Measurements from ENCODE around the gene RREB1.

The RREB1 gene

GRCh38 chr6:7142228-7142801 lies 34.6 kb downstream of the RREB1 start:
- Histone ChIP-seq H3K4me1 (ENCODE audit: control insufficient read depth, insufficient read depth, low read length) (peaks cover 18% of the 10 kb centered on the region), H3K36me3 (ENCODE audit: control insufficient read depth in 2 of 2, insufficient read depth in 1 of 2, low read length in 2 of 2) (no peaks in the 10 kb centered on the region), H3K9me3 (ENCODE audit: control insufficient read depth, insufficient read depth, low read depth, low read length) (no peaks in the 10 kb centered on the region), H3K4me3 (ENCODE audit: low read depth, low read length) (no peak overlapping the region), H3K27ac (ENCODE audit: extremely low read depth, low read depth, low read length) (no peak overlapping the region)
- ChIA-PET CTCF (interaction anchor here (0.6 to 1.1 kb wide), 3 partner anchors 9 to 101 kb away, joined by 3 to 4 read pairs (median 4); no protein-coding TSS in a partner anchor), POLR2A (interaction anchor here (0.7 kb wide), 1 partner anchor 337 kb away, joined by 4 read pairs; no protein-coding TSS in a partner anchor)
- no peak for TF ChIP-seq ZFP41 (tag by site-specific recombination; IDR thresholded peaks at IDR 0.05; ENCODE audit: borderline replicate concordance)
- peak; percentile 32; the same call in 1 of the 2 replicates for TF ChIP-seq GLIS2 (tag by site-specific recombination; IDR thresholded peaks at IDR 0.05)
- no peak for TF ChIP-seq ZNF747 (tag by site-specific recombination; IDR thresholded peaks at IDR 0.05)

GRCh38 chr6:7142918-7143475 lies 35.2 kb downstream of the RREB1 start:
- TF ChIP-seq ZNF843 (tag by site-specific recombination; IDR thresholded peaks at IDR 0.05) (no peak), ZNF518A (tag by site-specific recombination; conservative IDR thresholded peaks at IDR 0.05; ENCODE audit: low read depth) (no peak), ZNF423 (tag by site-specific recombination; IDR thresholded peaks at IDR 0.05) (no peak), ZNF121 (tag by site-specific recombination; IDR thresholded peaks at IDR 0.05) (no peak), ZNF548 (tag by site-specific recombination; IDR thresholded peaks at IDR 0.05) (no peak), ZNF248 (tag by site-specific recombination; IDR thresholded peaks at IDR 0.05) (no peak), ZNF184 (tag by site-specific recombination; IDR thresholded peaks at IDR 0.05) (no peak), ZFP37 (tag by site-specific recombination; IDR thresholded peaks at IDR 0.05) (no peak), WT1 (tag by site-specific recombination; IDR thresholded peaks at IDR 0.05) (peak; percentile 35; the same call in 1 of the 2 replicates), ZNF514 (tag by site-specific recombination; IDR thresholded peaks at IDR 0.05) (no peak), ZNF274 (IDR thresholded peaks at IDR 0.05; ENCODE audit: low read length) (no peak), ZNF274 (tag by site-specific recombination; IDR thresholded peaks at IDR 0.05; ENCODE audit: borderline replicate concordance) (no peak), ZBTB26 (tag by site-specific recombination; optimal IDR thresholded peaks at IDR 0.05) (no peak), ZNF449 (tag by site-specific recombination; IDR thresholded peaks at IDR 0.05) (peak; percentile 90), ZNF600 (tag by site-specific recombination; IDR thresholded peaks at IDR 0.05) (0 out of 2 replicates have a peak, but pooled peaks have one; percentile 65), ZNF221 (tag by site-specific recombination; IDR thresholded peaks at IDR 0.05; ENCODE audit: borderline replicate concordance) (no peak), ZNF341 (tag by site-specific recombination; IDR thresholded peaks at IDR 0.05; ENCODE audit: low read depth) (peak; percentile 24; the same call in 1 of the 2 replicates), ZSCAN16 (tag by site-specific recombination; IDR thresholded peaks at IDR 0.05) (no peak), HOXC10 (CRISPR knock-in tag; IDR thresholded peaks at IDR 0.05) (no peak), CTCF (tag by site-specific recombination; IDR thresholded peaks at IDR 0.05) (no peak), ZNF529 (tag by site-specific recombination; IDR thresholded peaks at IDR 0.05; ENCODE audit: insufficient replicate concordance) (no peak), ZNF140 (tag by site-specific recombination; IDR thresholded peaks at IDR 0.05) (no peak), ZBTB7A (tag by site-specific recombination; IDR thresholded peaks at IDR 0.05; ENCODE audit: low read depth) (no peak)
- no peaks in the 10 kb centered on the region for H3K9me3 ChIP-seq (ENCODE audit: control insufficient read depth, insufficient read depth, low read depth, low read length)
- ChIA-PET CTCF (interaction anchor here (0.6 to 1.1 kb wide), 3 partner anchors 96 to 174 kb away, joined by 3 to 4 read pairs (median 4); no protein-coding TSS in a partner anchor), POLR2A (interaction anchor here (0.6 to 0.8 kb wide), 2 partner anchors 11 to 1924 kb away, joined by 3 read pairs; no protein-coding TSS in a partner anchor)
- no peaks in the 10 kb centered on the region for H3K36me3 ChIP-seq (ENCODE audit: control insufficient read depth in 2 of 2, insufficient read depth in 1 of 2, low read length in 2 of 2)
- peaks cover 16% of the 10 kb centered on the region for H3K4me1 ChIP-seq (ENCODE audit: control insufficient read depth, insufficient read depth, low read length)
- H3K27ac ChIP-seq (ENCODE audit: extremely low read depth, low read depth, low read length) = no peak overlapping the region
- H3K4me3 ChIP-seq (ENCODE audit: low read depth, low read length) = no peak overlapping the region
